Measurements from ENCODE around the gene GPC3.
"Not testable (repeated sequence)": the region's sequence is repeated elsewhere in the genome, so short reads cannot be mapped to it uniquely, and the experiment has no call there.

GPC3 gene

GRCh38 chrX:133985164-133985966, at the start of gene GPC3:
TSS of gene GPC3 (minus strand) at chrX:133985594.
- Histone ChIP-seq H3K9me3 (ENCODE audit: control insufficient read depth, low read length) (no peaks in the 10 kb centered on the region), H3K4me1 (ENCODE audit: control insufficient read depth, insufficient read depth, low read length) (peaks cover 3% of the 10 kb centered on the region), H3K9ac (ENCODE audit: low read length) (no peak within 1 kb of the TSS), H3K27me3 (ENCODE audit: control insufficient read depth, insufficient read depth, low read length) (peaks cover 19% of the 10 kb centered on the region), H3K36me3 (ENCODE audit: control insufficient read depth, insufficient read depth, low read length) (no peaks in the 10 kb centered on the region), H3K4me3 (ENCODE audit: low read length) (no peak within 1 kb of the TSS)

- no peaks in the 10 kb centered on the region for H3K27me3 ChIP-seq (ENCODE audit: control insufficient read depth, insufficient read depth, low read length)
Measured at GRCh38 chrX:134032441-134032840, 47.0 kb upstream of the GPC3 start.

GRCh38 chrX:134026565-134027311, 41.3 kb upstream of the GPC3 start:
- Histone ChIP-seq H3K9ac (ENCODE audit: low read length) (no peak overlapping the region), H3K27me3 (ENCODE audit: control insufficient read depth, insufficient read depth, low read length) (no peaks in the 10 kb centered on the region), H3K4me1 (ENCODE audit: control insufficient read depth, insufficient read depth, low read length) (no peaks in the 10 kb centered on the region), H3K9me3 (ENCODE audit: control insufficient read depth, low read length) (no peaks in the 10 kb centered on the region), H3K36me3 (ENCODE audit: control insufficient read depth, insufficient read depth, low read length) (no peaks in the 10 kb centered on the region), H3K4me3 (ENCODE audit: low read length) (peak overlapping the region; percentile 12)

More at GRCh38 chrX:134032441-134032840, 47.0 kb upstream of the GPC3 start:
- no peak overlapping the region for H3K4me3 ChIP-seq (ENCODE audit: low read length)
- no peaks in the 10 kb centered on the region for H3K9me3 ChIP-seq (ENCODE audit: control insufficient read depth, low read length)
- H3K4me1 ChIP-seq (ENCODE audit: control insufficient read depth, insufficient read depth, low read length): no peaks in the 10 kb centered on the region
- no peak overlapping the region for H3K9ac ChIP-seq (ENCODE audit: low read length)
- H3K36me3 ChIP-seq (ENCODE audit: control insufficient read depth, insufficient read depth, low read length): no peaks in the 10 kb centered on the region

GRCh38 chrX:134025986-134026545, 40.7 kb upstream of the GPC3 start:
- no peak overlapping the region for H3K9ac ChIP-seq (ENCODE audit: low read length)
- peak overlapping the region; percentile 12 for H3K4me3 ChIP-seq (ENCODE audit: low read length)
- H3K9me3 ChIP-seq (ENCODE audit: control insufficient read depth, low read length): no peaks in the 10 kb centered on the region
- H3K36me3 ChIP-seq (ENCODE audit: control insufficient read depth, insufficient read depth, low read length): no peaks in the 10 kb centered on the region
- H3K27me3 ChIP-seq (ENCODE audit: control insufficient read depth, insufficient read depth, low read length): no peaks in the 10 kb centered on the region
- no peaks in the 10 kb centered on the region for H3K4me1 ChIP-seq (ENCODE audit: control insufficient read depth, insufficient read depth, low read length)

- no peak overlapping the region for H3K4me3 ChIP-seq (ENCODE audit: low read length)
- H3K4me1 ChIP-seq (ENCODE audit: control insufficient read depth, insufficient read depth, low read length): no peaks in the 10 kb centered on the region
- no peaks in the 10 kb centered on the region for H3K36me3 ChIP-seq (ENCODE audit: control insufficient read depth, insufficient read depth, low read length)
- no peaks in the 10 kb centered on the region for H3K27me3 ChIP-seq (ENCODE audit: control insufficient read depth, insufficient read depth, low read length)
- no peak overlapping the region for H3K9ac ChIP-seq (ENCODE audit: low read length)
- H3K9me3 ChIP-seq (ENCODE audit: control insufficient read depth, low read length): no peaks in the 10 kb centered on the region
Measured at GRCh38 chrX:134024686-134025377, 39.4 kb upstream of the GPC3 start.

DNA sequence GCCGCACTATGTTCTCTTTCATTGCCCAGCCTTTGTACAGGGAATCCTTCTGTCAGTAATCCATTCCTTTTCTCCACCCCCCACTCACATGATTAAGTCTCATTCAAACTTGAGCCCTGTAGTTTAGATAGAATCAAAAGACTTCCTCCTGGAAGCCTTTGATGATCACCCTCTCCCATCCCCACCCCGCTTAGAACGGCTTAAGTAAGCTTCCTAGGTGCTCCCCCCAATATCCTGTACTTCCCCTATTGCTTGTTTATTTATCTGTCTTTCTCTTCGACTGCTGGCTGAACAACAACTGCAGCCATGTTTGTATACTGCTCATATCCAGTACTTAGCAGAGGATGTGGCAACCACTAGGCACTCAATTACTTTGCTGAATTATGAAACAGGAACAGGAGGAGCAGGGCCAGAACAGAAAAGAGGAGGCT, 38.5 kb upstream of the GPC3 start:
- Histone ChIP-seq H3K4me3 (ENCODE audit: low read length) (no peak overlapping the region), H3K9ac (ENCODE audit: low read length) (no peak overlapping the region), H3K27me3 (ENCODE audit: control insufficient read depth, insufficient read depth, low read length) (no peaks in the 10 kb centered on the region), H3K4me1 (ENCODE audit: control insufficient read depth, insufficient read depth, low read length) (no peaks in the 10 kb centered on the region), H3K36me3 (ENCODE audit: control insufficient read depth, insufficient read depth, low read length) (no peaks in the 10 kb centered on the region), H3K9me3 (ENCODE audit: control insufficient read depth, low read length) (no peaks in the 10 kb centered on the region)

GRCh38 chrX:134020910-134021309, 35.5 kb upstream of the GPC3 start:
- H3K9me3 ChIP-seq (ENCODE audit: control insufficient read depth, low read length): no peaks in the 10 kb centered on the region
- no peaks in the 10 kb centered on the region for H3K36me3 ChIP-seq (ENCODE audit: control insufficient read depth, insufficient read depth, low read length)
- no peaks in the 10 kb centered on the region for H3K4me1 ChIP-seq (ENCODE audit: control insufficient read depth, insufficient read depth, low read length)
- no peak overlapping the region for H3K4me3 ChIP-seq (ENCODE audit: low read length)
- H3K27me3 ChIP-seq (ENCODE audit: control insufficient read depth, insufficient read depth, low read length): no peaks in the 10 kb centered on the region
- H3K9ac ChIP-seq (ENCODE audit: low read length): no peak overlapping the region

GRCh38 chrX:134019567-134020206, 34.3 kb upstream of the GPC3 start:
- Histone ChIP-seq H3K36me3 (ENCODE audit: control insufficient read depth, insufficient read depth, low read length) (no peaks in the 10 kb centered on the region), H3K9ac (ENCODE audit: low read length) (no peak overlapping the region), H3K9me3 (ENCODE audit: control insufficient read depth, low read length) (no peaks in the 10 kb centered on the region), H3K4me1 (ENCODE audit: control insufficient read depth, insufficient read depth, low read length) (no peaks in the 10 kb centered on the region), H3K4me3 (ENCODE audit: low read length) (no peak overlapping the region), H3K27me3 (ENCODE audit: control insufficient read depth, insufficient read depth, low read length) (no peaks in the 10 kb centered on the region)

DNA sequence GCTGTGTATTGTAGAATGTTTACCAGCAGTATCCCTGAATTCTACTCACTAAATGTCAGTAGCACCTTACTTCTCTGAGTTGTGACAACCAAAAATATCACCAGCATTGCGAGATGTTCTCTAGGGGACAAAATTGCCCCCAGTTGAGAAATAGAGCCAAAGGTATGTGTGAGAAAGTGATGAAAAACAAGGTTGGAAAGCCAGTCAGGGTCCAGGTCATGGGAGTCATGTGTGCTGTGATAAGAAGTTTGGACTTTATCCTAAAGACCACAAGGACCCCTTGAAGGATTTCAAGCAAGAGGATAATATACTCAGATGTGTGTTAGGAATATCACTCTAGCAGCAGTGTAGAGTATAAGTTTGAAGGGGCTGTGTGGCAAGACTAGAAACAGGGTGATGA, 30.9 kb upstream of the GPC3 start:
- not testable (repeated sequence) for H3K9me3 ChIP-seq (ENCODE audit: control insufficient read depth, low read length); H3K9ac ChIP-seq (ENCODE audit: low read length); H3K36me3 ChIP-seq (ENCODE audit: control insufficient read depth, insufficient read depth, low read length); H3K4me1 ChIP-seq (ENCODE audit: control insufficient read depth, insufficient read depth, low read length); H3K4me3 ChIP-seq (ENCODE audit: low read length); H3K27me3 ChIP-seq (ENCODE audit: control insufficient read depth, insufficient read depth, low read length)

DNA sequence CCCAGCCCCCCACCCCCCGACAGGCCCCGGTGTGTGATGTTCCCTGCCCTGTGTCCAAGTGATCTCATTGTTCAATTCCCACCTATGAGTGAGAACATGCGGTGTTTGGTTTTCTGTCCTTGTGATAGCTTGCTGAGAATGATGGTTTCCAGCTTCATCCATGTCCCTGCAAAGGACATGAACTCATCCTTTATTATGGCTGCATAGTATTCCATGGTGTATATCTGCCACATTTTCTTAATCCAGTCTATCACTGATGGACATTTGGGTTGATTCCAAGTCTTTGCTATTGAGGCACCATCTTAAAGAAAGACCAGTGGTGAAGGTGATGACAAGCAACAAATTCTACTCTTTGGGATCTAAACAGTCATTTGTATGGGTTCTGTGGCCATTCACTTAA, 30.1 kb upstream of the GPC3 start:
- H3K9me3 ChIP-seq (ENCODE audit: control insufficient read depth, low read length); H3K27me3 ChIP-seq (ENCODE audit: control insufficient read depth, insufficient read depth, low read length); H3K9ac ChIP-seq (ENCODE audit: low read length); H3K4me3 ChIP-seq (ENCODE audit: low read length); H3K36me3 ChIP-seq (ENCODE audit: control insufficient read depth, insufficient read depth, low read length); H3K4me1 ChIP-seq (ENCODE audit: control insufficient read depth, insufficient read depth, low read length): not testable (repeated sequence)

DNA sequence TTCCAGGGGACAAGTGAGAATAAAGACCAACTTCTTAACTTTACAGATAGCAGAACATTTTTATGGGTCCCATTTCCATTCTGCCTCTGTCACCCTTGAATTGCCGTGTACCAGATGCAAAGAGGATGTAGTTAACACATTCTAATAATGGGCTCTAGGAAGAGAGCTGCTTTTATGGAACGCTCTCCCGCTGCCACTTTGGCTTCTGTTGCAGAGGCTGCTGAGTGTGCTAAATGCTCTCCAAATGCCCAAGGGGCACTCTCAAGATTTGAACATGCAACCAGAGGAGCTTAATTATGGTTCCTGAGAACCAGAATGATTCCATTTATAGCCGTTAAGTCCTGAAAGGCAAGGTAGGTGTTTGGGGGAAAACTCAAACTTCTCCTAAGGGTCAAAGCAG, 28.1 kb upstream of the GPC3 start:
- Histone ChIP-seq H3K36me3 (ENCODE audit: control insufficient read depth, insufficient read depth, low read length) (no peaks in the 10 kb centered on the region), H3K27me3 (ENCODE audit: control insufficient read depth, insufficient read depth, low read length) (no peaks in the 10 kb centered on the region), H3K9me3 (ENCODE audit: control insufficient read depth, low read length) (no peaks in the 10 kb centered on the region), H3K4me3 (ENCODE audit: low read length) (no peak overlapping the region), H3K9ac (ENCODE audit: low read length) (no peak overlapping the region), H3K4me1 (ENCODE audit: control insufficient read depth, insufficient read depth, low read length) (no peaks in the 10 kb centered on the region)

Data from mucosa of stomach (tissue), 1 donor.